ENCODE data around the gene SEMA4C.

Gene SEMA4C, protein sequence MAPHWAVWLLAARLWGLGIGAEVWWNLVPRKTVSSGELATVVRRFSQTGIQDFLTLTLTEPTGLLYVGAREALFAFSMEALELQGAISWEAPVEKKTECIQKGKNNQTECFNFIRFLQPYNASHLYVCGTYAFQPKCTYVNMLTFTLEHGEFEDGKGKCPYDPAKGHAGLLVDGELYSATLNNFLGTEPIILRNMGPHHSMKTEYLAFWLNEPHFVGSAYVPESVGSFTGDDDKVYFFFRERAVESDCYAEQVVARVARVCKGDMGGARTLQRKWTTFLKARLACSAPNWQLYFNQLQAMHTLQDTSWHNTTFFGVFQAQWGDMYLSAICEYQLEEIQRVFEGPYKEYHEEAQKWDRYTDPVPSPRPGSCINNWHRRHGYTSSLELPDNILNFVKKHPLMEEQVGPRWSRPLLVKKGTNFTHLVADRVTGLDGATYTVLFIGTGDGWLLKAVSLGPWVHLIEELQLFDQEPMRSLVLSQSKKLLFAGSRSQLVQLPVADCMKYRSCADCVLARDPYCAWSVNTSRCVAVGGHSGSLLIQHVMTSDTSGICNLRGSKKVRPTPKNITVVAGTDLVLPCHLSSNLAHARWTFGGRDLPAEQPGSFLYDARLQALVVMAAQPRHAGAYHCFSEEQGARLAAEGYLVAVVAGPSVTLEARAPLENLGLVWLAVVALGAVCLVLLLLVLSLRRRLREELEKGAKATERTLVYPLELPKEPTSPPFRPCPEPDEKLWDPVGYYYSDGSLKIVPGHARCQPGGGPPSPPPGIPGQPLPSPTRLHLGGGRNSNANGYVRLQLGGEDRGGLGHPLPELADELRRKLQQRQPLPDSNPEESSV

DNA sequence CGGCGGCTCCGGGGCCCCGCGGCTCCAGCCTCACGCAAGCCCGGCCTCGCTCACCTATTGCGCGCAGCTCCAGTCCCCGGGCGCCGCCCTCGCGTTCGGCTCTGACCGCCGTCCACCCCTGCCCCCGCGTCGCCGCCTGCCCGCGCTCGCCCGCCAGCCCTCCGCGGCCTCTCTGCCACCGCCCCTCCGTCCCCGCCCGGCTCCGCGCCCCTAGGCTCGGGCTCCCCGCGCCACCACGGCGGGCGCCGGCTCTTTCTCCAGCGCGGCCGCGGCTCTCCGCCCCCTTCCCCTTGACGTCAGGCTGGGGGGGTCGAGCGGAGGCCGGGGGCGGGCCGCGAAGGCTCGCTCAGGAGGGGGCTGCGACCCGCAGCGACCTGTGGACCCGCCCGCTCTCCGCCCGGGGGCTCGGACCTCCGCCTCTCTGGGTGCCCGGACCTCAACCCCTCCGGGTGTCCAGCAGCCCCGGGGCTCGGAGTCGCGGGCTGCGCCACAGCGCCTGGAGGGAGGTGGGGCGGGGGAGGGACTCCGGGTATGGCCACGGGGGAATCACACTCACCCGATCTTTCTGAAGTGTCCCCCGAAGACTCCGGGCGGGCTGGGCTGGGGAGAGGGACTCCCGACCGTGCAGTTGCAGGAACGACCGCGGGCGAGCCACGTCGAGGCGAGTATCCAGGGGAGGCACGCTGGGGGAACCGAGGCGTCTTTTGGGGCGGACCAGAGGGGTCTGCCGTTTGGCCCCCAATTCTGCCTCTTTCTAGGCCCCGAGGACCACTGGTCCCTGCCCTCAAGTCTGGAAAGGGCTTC is at the start of gene SEMA4C:
TSS of gene SEMA4C (minus strand) at position 259 of the 804 bp plus-strand sequence. CDS start 2,194 bp downstream, outside the sequence.
- TF ChIP-seq POLR2A (IDR thresholded peaks at IDR 0.05; ENCODE audit: low read length) = no peak
- no peak for TF ChIP-seq GATA1 (IDR thresholded peaks at IDR 0.05; ENCODE audit: low read depth, low read length)
- peak; percentile 69 to 72 for DNase-seq

DNA sequence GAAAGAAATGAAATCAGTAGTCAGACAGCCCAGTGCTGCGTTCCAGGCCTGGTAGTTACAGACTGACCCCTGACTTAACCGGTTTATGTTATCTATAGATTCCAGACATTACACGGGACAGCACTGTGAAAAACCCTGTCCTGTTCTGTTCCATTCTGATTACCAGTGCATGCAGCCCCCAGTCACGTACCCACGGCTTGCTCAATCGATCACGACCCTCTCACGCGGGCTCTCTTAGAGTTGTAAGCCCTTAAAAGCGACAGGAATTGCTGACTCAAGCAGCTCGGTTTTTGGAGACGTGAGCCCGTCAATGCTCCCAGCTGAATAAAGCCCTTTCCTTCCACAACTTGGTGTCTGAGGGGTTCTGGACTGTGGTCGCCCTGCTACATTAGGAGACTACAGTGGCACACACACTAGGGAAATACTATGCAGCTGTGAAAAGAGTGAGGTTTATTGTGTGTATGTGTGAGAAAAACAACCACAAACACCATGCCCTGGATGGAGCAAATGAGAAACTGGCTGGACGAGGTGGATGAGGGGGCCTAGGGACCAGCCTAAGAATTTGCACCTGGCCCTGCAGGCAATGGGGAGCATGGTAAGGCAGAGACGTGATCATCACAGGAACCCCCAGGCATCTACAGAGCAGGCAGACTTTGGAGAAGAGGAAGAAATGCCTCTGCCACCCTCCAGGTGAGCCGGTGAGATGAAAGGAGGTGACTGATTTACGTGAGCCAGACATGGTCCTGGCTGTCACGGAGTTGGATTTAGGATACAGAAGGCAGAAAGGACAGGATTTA is 49.1 kb upstream of the SEMA4C start:
- TF ChIP-seq GATA1 (IDR thresholded peaks at IDR 0.05; ENCODE audit: low read depth, low read length) (no peak), POLR2A (IDR thresholded peaks at IDR 0.05; ENCODE audit: low read length) (no peak)
- DNase-seq = peak; percentile 75 to 92

DNA sequence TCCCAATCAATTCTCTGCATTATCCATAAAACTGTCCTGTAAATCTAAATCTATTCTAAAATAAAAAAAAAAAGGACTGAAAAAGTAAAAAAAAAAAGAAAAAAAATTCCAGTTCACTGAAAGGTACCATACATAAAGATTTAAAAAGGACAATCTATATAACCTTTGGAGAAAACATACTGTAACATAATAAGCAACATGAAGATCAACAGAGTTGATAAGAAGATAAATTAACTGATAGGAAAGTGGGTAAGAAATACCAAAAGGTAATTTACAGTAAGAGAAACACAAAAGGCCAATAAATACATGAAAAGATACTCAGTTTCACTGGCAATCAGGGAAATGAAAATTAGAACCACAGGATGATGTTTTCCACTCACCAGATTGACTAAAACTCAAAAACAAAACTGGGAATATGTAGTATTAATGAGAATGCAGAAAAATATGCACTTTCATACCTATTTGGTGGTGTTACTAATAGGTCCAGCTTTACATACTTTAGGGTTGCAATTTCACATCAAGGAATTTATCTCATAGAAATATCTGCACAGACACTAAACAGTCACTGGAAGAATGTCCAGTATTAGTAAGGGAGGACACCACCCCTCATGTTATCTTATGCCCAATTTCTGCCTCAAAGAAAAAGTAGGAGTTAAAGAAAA is 48.3 kb upstream of the SEMA4C start:
- no peak for DNase-seq
- TF ChIP-seq POLR2A (IDR thresholded peaks at IDR 0.05; ENCODE audit: low read length) (no peak), GATA1 (IDR thresholded peaks at IDR 0.05; ENCODE audit: low read depth, low read length) (no peak)

DNA sequence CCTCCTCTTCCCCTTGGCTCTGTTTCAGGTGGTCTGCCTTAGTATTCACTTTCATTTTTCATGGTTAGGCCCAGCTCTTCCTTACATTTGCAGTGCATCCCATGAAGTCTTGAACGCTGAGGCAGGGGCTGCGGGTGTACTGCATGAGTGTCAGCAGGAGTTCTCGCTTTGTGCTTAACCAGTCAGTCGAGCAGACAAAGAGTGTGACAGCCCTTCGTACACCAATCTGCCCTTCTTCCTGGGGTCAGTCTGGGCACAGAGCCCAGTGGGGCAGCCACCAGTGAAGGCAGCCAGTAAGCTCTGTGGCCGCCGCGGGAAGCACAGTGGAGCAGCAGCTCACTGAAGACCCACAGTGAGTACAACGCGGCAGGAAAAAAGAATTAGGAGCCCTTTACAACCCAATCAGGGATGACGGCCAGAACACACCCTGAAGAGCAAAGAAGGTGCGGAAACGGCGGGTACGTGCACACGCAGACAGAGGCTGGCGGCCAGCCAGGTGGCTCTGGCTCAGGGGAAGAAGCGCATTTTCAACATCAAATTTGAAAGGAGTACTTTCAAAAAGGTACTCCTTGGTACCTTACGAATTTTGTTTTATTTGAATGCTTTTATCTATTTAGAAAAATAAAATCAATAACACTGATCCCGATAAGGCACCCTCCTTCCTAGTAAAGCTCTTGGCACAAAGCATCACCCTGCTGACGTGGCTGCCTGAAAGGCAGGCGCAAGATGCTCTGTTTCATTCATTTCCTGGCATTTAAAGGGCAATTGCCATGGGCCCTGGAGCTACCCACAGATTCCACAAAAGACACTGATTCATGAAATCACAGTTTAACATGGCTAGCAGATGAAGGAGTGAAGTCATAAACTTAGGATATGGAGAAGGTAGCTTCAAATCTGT is 47.0 kb upstream of the SEMA4C start:
- no peak for DNase-seq
- TF ChIP-seq POLR2A (IDR thresholded peaks at IDR 0.05; ENCODE audit: low read length) (no peak), GATA1 (IDR thresholded peaks at IDR 0.05; ENCODE audit: low read depth, low read length) (no peak)

DNA sequence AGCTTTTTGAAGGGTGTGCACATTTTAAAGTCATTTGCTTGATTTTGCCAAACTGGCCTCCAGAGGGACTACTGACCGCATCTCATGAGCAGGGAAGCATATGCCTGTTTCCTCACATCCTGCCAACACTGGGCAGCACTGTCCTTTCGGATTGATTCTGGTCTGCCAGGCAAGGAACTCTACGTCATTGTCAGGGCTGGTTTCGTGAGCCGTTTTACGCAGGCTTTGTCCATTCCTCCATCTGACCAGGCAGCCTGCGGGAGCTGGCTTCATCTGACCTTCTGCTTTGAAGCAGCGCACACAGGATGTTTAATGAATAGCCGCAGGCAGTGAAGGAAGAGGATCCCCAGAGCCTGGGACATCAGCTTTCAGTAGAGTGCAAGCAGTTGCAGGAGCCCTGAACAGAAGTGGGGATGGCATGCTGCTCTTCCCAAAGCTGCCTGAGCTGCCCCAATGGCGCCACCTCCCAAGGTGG is 46.3 kb upstream of the SEMA4C start:
- DNase-seq = no peak

DNA sequence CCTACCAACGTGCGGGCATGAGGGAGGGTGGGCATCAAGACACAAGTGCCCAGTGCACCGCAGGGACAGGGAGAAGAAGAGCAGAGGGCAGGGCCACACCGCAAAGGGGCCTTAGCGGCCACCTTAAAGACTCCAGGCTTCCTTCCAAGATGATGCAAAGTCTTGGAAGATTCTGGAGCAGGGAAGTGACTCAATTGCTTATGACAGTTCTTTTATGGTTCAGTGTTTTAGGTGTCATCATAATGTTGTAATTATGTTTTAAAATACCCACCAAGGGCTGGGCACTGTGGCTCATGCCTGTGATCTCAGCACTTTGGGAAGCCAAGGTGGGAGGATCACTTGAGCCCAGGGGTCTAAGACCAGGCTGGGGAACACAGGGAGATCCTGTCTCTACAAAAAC is 44.5 kb upstream of the SEMA4C start:
- TF ChIP-seq GATA1 (IDR thresholded peaks at IDR 0.05; ENCODE audit: low read depth, low read length) (no peak), POLR2A (IDR thresholded peaks at IDR 0.05; ENCODE audit: low read length) (no peak)
- no peak for DNase-seq

More for the DNA sequence above, 46.3 kb upstream of the SEMA4C start:
- TF ChIP-seq GATA1 (IDR thresholded peaks at IDR 0.05; ENCODE audit: low read depth, low read length) (no peak), POLR2A (IDR thresholded peaks at IDR 0.05; ENCODE audit: low read length) (no peak)

DNA sequence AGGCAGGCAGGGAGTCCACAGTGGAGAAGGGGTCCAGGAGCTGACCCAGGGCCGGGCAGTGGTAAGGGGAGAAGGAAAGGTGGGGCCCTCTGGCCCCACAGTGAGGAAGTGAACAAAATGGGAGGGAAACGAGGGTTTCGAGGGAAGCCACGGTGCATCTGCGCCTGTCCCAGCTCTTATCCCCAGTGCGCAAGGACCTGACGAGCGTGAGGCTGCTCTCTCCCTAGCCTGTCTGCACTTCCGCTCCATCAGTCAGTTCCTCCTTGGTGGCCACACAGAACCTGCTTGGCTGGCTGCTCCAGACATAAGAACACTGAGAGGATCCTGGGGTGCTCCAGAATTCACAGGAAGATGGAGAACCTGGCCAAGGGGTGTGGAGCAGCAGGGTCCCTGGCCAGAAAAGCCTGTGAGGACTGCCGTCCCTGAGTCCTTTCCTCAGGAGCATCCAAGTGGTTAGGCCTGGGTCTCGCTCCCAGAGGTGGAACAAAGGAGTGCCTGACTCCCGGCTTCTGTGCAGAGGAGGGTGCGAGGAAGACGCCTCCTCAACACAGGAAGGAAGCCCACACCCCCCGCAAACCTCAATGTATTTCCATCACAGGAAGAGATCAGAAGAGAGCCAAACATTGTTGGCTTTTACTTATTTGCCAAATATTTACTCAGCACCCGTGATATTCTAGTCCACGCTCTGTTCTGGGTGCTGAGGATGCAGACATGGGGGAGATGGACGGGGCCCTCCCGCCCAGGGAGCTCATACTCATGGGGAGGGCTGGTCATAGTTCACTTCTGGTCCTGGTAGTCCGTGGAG is 43.7 kb upstream of the SEMA4C start:
- no peak for TF ChIP-seq GATA1 (IDR thresholded peaks at IDR 0.05; ENCODE audit: low read depth, low read length)
- no peak for TF ChIP-seq POLR2A (IDR thresholded peaks at IDR 0.05; ENCODE audit: low read length)
- DNase-seq = no peak

DNA sequence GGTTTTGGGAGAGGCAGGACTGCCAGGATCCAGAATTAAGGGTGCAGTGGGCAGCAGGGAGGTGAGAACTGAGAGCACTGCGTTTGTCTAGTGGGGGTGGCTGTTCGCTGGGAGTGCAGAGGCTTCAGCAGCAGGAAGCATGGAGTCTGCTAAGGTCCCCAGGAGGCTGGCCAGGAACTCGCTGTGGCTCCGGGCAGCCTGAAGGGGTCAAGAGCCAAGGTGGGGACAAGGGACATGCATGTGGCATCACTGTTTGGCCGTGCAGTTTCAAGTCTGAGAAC is 43.2 kb upstream of the SEMA4C start:
- no peak for DNase-seq
- TF ChIP-seq GATA1 (IDR thresholded peaks at IDR 0.05; ENCODE audit: low read depth, low read length) = no peak
- no peak for TF ChIP-seq POLR2A (IDR thresholded peaks at IDR 0.05; ENCODE audit: low read length)

DNA sequence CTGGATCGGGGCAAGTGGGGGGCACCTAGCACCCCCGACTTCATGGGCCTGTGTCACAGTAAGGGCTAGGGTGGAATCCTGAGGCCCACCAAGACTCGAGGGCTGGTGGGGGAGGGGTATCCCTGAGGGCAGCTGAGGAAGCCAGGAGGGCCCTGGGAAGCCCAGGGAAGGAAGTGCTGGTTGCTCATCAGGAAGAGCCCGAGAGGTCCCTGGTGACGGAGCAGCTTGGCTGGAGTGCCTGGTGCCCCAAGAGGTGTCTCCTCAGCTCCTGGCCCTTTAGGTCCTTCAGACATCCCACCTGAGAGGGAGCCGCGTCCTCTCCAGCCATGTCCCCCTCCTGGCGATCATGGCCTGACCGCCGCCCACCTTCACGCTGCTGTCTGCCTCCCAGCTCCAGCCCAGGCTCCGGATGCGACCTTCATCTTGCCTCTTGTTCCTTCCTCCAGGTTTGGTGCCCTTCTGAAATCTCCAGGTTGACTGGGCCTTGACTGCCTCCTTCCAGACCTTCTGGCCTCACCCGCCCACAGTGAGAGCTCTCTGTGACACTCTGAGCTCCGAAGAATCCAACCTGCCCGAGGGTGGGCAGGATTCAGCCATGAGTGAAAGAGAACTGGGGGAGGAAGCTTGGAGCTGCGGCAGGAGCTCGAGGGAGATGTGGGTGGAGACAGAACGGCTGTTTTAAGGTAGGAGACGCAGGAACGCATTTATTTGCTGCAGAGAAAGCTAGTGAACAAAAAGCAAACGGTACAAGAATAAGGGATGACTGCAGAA is 42.7 kb upstream of the SEMA4C start:
- no peak for DNase-seq
- TF ChIP-seq GATA1 (IDR thresholded peaks at IDR 0.05; ENCODE audit: low read depth, low read length) (no peak), POLR2A (IDR thresholded peaks at IDR 0.05; ENCODE audit: low read length) (no peak)

DNA sequence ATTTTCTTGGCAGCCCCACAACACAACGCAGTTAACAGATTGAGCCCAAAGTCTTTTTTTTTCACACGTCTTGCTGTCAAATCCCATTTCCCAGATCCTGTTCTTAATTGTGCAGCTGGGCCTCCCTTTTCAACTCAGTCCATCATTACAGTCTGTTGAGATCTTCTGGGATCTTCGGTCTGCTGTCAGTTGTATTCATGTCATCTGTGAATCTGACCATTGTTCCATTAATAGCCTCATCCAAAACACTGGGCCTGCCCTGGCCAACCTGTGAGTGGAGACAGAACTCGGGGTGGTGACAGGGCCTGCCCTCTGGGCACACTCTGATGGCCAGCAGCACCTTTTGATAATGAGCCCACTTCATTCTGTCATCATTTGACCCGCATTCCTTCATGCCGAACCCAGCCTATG is 39.7 kb upstream of the SEMA4C start:
- no peak for TF ChIP-seq GATA1 (IDR thresholded peaks at IDR 0.05; ENCODE audit: low read depth, low read length)
- no peak for TF ChIP-seq POLR2A (IDR thresholded peaks at IDR 0.05; ENCODE audit: low read length)
- no peak for DNase-seq
